B cell (primary cell): Measurements from ENCODE around the gene CMIP.

Experiments
- EZH2 ChIP-seq: IDR thresholded peaks from 2 replicates; pipeline ENCODE4 v1.6.1; 2012; ENCODE audit warnings: borderline replicate concordance, low read depth, mild to moderate bottlenecking, moderate library complexity, low read length; ENCODE audit not compliant: insufficient read depth, poor library complexity, severe bottlenecking
- TF ChIP-seq, protein P1 (sequence below): fragments of 200-600 bp; IDR thresholded peaks from one replicate; pipeline ENCODE4 v1.8.0; 2022; ENCODE audit warnings: antibody characterized with exemption, mild to moderate bottlenecking

DNA sequence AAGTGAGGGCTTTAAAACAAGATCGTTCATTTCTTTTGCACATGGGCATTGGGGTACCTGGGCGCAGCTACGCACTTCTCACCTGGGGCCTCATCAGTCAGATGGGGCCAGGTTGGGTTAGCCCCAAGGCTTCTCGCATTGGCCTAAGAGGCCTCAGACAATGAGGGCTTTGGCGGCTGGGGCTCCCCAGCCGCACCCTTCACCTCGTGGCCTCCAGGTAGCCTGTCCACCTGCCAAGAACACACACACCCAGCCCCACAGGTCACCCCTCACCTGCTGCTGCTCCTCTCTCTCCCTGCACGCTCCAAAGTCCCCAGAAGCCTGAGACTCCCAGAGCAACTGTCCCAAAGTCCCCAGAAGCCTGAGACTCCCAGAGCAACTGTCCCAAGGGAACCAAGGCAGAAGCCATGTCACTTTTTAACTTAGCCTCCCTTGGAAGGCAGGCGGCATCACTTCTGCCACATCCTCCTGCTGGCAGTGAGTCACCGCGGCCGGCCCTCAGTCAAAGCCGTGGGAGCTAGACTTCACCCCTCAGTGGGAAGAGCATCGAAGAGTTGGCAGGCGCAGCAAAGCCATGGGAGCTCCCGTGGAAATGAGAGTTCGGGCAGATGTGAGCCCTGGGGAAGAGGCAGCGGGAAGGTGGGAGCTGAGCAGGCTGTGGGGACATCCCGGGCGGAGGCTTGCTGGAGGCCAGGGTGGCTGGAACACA lies 255.6 kb downstream of the CMIP start:
- TF ChIP-seq, protein P1, sequence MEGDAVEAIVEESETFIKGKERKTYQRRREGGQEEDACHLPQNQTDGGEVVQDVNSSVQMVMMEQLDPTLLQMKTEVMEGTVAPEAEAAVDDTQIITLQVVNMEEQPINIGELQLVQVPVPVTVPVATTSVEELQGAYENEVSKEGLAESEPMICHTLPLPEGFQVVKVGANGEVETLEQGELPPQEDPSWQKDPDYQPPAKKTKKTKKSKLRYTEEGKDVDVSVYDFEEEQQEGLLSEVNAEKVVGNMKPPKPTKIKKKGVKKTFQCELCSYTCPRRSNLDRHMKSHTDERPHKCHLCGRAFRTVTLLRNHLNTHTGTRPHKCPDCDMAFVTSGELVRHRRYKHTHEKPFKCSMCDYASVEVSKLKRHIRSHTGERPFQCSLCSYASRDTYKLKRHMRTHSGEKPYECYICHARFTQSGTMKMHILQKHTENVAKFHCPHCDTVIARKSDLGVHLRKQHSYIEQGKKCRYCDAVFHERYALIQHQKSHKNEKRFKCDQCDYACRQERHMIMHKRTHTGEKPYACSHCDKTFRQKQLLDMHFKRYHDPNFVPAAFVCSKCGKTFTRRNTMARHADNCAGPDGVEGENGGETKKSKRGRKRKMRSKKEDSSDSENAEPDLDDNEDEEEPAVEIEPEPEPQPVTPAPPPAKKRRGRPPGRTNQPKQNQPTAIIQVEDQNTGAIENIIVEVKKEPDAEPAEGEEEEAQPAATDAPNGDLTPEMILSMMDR: no peak
- TF ChIP-seq EZH2: no peak
